GM18861 (cell line): ENCODE data around the gene SMURF1.
"Not testable (repeated sequence)": the region's sequence is repeated elsewhere in the genome, so short reads cannot be mapped to it uniquely, and the experiment has no call there.

Source experiments
- ATAC-seq: cut with Tn5 transposase; IDR thresholded peaks from one replicate; pipeline ENCODE4 v1.9.1; 2021; ENCODE audit not compliant: unreplicated experiment

SMURF1 gene

GRCh38 chr7:99061001-99061776 lies 82.7 kb downstream of the SMURF1 start:
- ATAC-seq: no peak

GRCh38 chr7:99054781-99055180 lies 89.1 kb downstream of the SMURF1 start:
- ATAC-seq: no peak

- ATAC-seq: no peak
These were observed 92.9 kb downstream of the SMURF1 start for GRCh38 chr7:99050971-99051370.

- ATAC-seq: no peak
These were observed 96.3 kb downstream of the SMURF1 start for GRCh38 chr7:99047526-99048077.

GRCh38 chr7:99046722-99047121 lies 97.2 kb downstream of the SMURF1 start:
- ATAC-seq: no peak

- not testable (repeated sequence) for ATAC-seq
These were observed 97.6 kb downstream of the SMURF1 start for GRCh38 chr7:99046262-99046661.

- not testable (repeated sequence) for ATAC-seq
These were observed 99.0 kb downstream of the SMURF1 start for GRCh38 chr7:99044858-99045257.

- no peak for ATAC-seq
These were observed 101.0 kb downstream of the SMURF1 start for GRCh38 chr7:99042957-99043356.

- no peak for ATAC-seq
These were observed 102.4 kb downstream of the SMURF1 start for GRCh38 chr7:99041526-99041925.

- no peak for ATAC-seq
These were observed 103.6 kb downstream of the SMURF1 start for GRCh38 chr7:99040104-99040958.

GRCh38 chr7:99039384-99039891 lies 104.5 kb downstream of the SMURF1 start:
- ATAC-seq: no peak

- ATAC-seq: no peak
These were observed 105.6 kb downstream of the SMURF1 start for GRCh38 chr7:99038086-99038855.

- ATAC-seq: no peak
These were observed 106.5 kb downstream of the SMURF1 start for GRCh38 chr7:99037327-99037940.

- no peak for ATAC-seq
These were observed 107.3 kb downstream of the SMURF1 start for GRCh38 chr7:99036546-99037111.

GRCh38 chr7:99035723-99036545 lies 108.0 kb downstream of the SMURF1 start:
- no peak for ATAC-seq

GRCh38 chr7:99034932-99035722 lies 108.8 kb downstream of the SMURF1 start:
- ATAC-seq: no peak

GRCh38 chr7:99033765-99034164 lies 110.1 kb downstream of the SMURF1 start:
- no peak for ATAC-seq

GRCh38 chr7:99032928-99033327 lies 111.0 kb downstream of the SMURF1 start:
- ATAC-seq: no peak
